PFSK-1 (cell line): ENCODE data around the gene CYYR1.

ENCODE experiments used
- POLR2AphosphoS5 ChIP-seq: IDR thresholded peaks from 2 replicates; pipeline ENCODE4 v1.6.1; 2012; ENCODE audit warnings: low read depth, mild to moderate bottlenecking, control low read depth, low read length, moderate library complexity
- REST ChIP-seq, 2 experiments: IDR thresholded peaks; 2 replicates each; pipeline versions ENCODE4 v1.6.1 to v1.8.0; 2011 to 2012; ENCODE audit warnings: low read depth in 2 of 2, low read length in 2 of 2, control low read depth in 1 of 2, inconsistent platforms in 1 of 2, mild to moderate bottlenecking in 1 of 2, moderate library complexity in 1 of 2; ENCODE audit not compliant: insufficient read depth in 1 of 2
- TAF1 ChIP-seq: IDR thresholded peaks from 2 replicates; pipeline ENCODE4 v1.6.1; 2012; ENCODE audit warnings: low read length, control low read depth, borderline replicate concordance; ENCODE audit not compliant: insufficient read depth

- TF ChIP-seq TAF1 (no peak), REST (IDR thresholded peaks at IDR 0.05; ENCODE audit: insufficient read depth in 1 of 2, low read depth in 2 of 2, low read length in 2 of 2) (no peak), POLR2AphosphoS5 (no peak)
Observed at GRCh38 chr21:26522704-26523103, 50.4 kb downstream of the CYYR1 start.
